GM18870 (cell line): ENCODE measurements around the gene NSUN2.

Source experiments
- ATAC-seq: cut with Tn5 transposase; IDR thresholded peaks from one replicate; pipeline ENCODE4 v1.9.1; 2021; ENCODE audit warnings: moderate library complexity; ENCODE audit not compliant: unreplicated experiment

The NSUN2 gene

GRCh38 chr5:6567068-6567467 lies 65.8 kb downstream of the NSUN2 start:
- ATAC-seq, result no peak

GRCh38 chr5:6565492-6565891 lies 67.4 kb downstream of the NSUN2 start:
- ATAC-seq, result no peak

DNA sequence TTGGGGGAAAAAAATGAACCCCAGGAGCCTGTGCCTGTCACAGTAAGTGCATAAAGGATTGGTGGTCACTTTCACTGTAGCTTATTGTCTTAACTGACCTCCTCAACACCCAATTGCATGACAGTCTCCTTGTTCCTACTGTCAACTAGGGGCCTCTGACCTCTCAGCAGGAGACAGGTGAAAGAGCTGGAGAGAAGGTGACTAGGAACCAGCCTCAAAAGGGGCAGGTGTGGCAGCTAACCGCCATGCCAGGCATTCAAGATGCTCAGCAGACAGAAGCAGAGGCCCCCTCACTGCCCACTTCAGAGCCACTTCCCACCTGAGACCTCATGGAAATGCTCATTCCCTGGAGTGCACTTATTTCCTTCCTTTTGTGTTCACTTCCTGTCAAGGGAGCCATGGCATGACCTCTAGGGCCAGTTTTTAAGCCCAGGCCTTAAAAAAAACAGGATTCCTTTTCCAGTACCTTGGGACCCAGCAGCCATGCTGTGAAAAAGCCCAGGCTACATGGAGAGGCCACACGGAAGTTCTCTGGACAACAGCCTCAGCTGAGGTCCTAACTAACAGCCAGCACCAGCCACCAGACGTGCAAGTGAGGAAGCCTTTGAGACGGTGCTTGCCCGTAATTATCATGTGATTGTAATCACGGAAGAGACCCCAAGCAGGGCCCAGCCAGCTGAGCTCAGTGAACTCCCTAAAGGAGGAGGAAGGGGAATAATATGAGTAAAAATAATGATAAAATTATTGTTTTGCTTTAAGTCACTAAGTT lies 74.9 kb downstream of the NSUN2 start:
- no peak for ATAC-seq

DNA sequence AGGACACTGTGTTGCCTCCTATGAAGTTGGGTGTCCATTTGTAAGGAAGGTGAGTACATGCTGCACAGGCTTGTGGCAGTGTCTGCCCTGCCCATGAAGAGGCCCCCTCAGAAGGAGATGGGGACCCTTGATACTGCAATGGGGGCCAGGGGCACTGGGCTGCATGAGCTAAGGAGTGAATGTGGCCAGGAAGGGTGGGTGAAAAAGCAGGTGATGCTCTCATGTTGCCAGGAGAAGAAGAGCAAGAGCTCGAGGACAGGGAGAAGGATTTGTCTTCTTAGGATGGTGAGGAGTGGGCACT lies 76.1 kb downstream of the NSUN2 start:
- no peak for ATAC-seq

DNA sequence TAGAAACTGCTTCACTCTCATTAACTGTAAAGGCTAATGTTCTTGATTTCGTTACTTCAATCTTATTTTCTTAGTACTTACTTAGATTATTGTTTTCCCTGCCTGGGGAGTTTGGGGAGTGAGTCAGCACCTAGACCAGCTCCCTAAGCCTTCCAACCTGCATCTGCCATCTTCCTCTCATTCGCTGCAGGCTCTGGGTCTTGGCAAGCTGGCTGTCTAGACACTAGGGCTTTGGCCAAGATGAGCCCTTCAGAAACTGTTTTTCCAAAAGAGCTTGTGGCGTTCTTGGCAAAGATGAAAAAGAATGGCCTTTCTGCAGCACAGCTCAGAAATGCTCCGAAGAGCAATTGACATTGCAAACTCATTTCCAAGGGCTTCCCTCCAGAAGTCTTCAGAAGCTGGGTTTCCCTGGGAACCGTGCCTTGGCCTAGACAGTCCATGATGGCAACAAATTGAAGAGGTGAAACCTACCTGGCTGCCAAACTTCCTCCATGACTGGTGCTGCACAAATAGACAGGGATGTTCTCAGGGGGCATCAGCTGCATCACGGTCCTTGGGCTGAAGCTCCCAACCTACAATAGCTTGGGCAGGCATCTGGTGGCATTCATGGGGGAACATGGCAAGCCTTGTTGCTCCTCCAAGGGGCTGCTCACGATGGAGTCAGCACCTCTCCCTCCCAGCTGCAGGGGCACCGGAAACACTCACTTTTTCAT lies 76.6 kb downstream of the NSUN2 start:
- no peak for ATAC-seq

- ATAC-seq, result no peak
These were observed 78.0 kb downstream of the NSUN2 start for GRCh38 chr5:6554812-6555211.

- ATAC-seq, result no peak
These were observed 78.9 kb downstream of the NSUN2 start for GRCh38 chr5:6553972-6554371.

GRCh38 chr5:6552612-6553011 lies 80.2 kb downstream of the NSUN2 start:
- ATAC-seq, result no peak

DNA sequence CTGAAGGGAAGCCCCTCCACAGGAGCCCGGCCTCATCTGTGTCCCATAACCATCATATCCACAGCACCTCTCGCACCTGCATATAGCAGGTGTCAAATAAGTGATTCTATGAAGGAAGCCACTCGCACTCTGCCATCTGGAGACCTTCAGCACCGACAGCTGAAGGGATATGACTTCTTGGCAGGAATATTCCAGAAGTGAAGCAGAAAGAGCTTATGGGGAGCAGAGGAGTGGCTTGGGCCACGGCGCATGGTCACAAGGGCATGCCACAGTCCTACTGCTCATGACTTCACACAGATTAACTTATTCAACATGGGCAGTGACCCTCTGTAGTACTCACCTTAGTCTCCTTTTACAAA lies 80.9 kb downstream of the NSUN2 start:
- no peak for ATAC-seq

DNA sequence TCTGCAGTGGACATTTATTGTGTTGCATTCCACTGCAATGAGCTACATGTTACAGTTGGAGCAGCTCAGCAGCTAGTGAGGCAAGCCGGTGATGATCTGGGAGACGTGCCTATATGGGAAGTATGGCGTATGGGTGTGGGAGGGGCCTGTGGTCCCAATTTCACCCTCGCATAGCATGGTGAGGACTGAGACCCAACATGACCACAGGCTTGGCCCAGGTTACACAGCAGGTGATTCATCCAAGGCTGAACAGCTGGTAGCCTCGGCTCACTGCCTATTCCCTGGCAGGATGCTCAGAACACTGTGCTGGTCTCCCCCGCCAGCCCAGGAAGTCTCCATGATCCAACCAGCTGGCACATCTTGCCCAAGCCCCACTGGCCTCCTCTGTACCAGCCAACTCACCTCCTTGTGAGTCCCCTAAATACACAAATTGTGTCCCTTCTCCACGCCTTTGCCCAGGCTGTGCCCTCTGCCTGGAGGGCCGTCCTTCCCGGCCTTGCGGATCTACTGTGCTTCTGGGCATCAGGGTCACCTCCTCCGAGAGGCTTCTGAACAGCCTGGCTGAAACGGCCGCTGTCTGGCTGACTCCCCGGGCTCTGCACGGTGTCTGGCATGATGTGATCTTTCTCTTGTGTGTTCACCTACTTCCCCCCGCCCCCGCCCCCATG lies 81.4 kb downstream of the NSUN2 start:
- no peak for ATAC-seq

DNA sequence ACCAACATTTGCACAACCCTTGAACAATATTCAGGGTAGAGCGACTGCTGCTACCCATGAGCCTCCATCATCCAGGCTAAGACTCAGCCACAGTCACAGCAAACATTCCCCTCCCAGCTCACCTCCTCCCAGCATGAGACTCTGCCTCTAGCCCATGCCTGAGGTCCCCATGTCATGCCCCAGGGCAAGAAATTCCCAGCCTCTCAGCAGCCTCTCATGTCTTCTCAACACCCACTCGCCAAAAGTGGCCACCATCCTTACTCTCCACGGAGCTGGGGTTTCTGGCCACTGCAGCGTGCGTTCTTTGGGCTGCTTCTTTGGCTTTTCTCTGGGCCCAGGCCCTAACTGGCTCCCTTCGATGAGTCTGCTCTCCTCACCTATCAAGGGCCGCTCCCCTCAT lies 82.2 kb downstream of the NSUN2 start:
- ATAC-seq, result no peak
